ENCODE measurements around the gene PCDHA10. TPM values are rescaled to one million over a fixed set of nuclear protein-coding genes. Genes with fewer than 3 reads are reported as not detected.
"Not testable (repeated sequence)": the region's sequence is repeated elsewhere in the genome, so short reads cannot be mapped to it uniquely, and the experiment has no call there.

The PCDHA10 gene, protein sequence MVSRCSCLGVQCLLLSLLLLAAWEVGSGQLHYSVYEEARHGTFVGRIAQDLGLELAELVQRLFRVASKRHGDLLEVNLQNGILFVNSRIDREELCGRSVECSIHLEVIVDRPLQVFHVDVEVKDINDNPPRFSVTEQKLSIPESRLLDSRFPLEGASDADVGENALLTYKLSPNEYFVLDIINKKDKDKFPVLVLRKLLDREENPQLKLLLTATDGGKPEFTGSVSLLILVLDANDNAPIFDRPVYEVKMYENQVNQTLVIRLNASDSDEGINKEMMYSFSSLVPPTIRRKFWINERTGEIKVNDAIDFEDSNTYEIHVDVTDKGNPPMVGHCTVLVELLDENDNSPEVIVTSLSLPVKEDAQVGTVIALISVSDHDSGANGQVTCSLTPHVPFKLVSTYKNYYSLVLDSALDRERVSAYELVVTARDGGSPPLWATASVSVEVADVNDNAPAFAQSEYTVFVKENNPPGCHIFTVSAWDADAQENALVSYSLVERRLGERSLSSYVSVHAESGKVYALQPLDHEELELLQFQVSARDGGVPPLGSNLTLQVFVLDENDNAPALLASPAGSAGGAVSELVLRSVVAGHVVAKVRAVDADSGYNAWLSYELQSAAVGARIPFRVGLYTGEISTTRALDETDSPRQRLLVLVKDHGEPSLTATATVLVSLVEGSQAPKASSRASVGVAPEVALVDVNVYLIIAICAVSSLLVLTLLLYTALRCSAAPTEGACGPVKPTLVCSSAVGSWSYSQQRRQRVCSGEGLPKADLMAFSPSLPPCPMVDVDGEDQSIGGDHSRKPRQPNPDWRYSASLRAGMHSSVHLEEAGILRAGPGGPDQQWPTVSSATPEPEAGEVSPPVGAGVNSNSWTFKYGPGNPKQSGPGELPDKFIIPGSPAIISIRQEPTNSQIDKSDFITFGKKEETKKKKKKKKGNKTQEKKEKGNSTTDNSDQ
- not detected for total RNA-seq
- polyA plus RNA-seq, result not detected

DNA sequence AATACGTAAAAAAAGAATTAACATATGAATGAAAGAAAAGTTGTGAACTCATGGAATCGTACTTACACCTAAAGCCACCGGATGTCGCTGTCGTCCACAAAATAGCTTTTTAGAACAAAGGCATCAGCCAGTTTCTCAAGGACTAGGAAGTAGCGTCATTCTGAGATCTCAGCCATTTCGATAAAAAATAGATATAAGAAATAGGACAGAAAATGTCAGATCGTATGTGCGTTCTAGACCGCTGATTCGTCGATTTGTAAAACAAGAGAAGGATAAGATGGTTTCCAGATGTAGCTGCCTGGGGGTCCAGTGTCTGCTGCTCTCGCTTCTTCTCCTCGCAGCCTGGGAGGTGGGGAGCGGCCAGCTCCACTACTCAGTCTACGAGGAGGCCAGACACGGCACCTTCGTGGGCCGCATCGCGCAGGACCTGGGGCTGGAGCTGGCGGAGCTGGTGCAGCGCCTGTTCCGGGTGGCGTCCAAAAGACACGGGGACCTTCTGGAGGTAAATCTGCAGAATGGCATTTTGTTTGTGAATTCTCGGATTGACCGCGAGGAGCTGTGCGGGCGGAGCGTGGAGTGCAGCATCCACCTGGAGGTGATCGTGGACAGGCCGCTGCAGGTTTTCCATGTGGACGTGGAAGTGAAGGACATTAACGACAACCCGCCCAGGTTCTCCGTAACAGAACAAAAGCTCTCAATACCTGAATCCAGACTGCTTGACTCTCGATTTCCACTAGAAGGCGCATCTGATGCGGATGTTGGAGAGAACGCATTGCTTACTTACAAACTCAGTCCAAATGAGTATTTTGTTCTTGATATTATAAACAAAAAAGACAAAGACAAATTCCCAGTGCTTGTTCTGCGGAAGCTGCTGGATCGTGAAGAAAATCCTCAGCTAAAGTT is at the start of gene PCDHA10:
TSS of gene PCDHA10 (plus strand) at position 126 of the 903 bp plus-strand sequence. CDS start at position 278, 152 bp downstream.
- Histone ChIP-seq H3K9me3 (ENCODE audit: control insufficient read depth in 1 of 2, low read length in 2 of 2) (no peaks in the 10 kb centered on the region), H3K27me3 (ENCODE audit: insufficient read depth, low read length) (no peaks in the 10 kb centered on the region), H3K36me3 (ENCODE audit: insufficient read depth, low read length) (no peaks in the 10 kb centered on the region), H3K4me1 (ENCODE audit: insufficient read depth, low read length) (no peaks in the 10 kb centered on the region), H3K4me3 (ENCODE audit: low read length in 2 of 2) (no peak within 1 kb of the TSS), H3K27ac (ENCODE audit: low read depth, low read length) (no peak within 1 kb of the TSS)
- Mint-ChIP-seq H3K36me3 (no peaks in the 10 kb centered on the region), H3K4me1 (no peaks in the 10 kb centered on the region), H3K27me3 (peaks cover 4 to 8% of the 10 kb centered on the region in 2 donors), H3K4me3 (no peak within 1 kb of the TSS), H3K9me3 (peaks cover 6 to 31% (median 13%) of the 10 kb centered on the region in 8 donors), H3K27ac (no peak within 1 kb of the TSS)
- ChIA-PET POLR2A (ENCODE audit: partially characterized antibody) (no interaction called here), CTCF (ENCODE audit: partially characterized antibody) (no interaction called here)
- no peak for DNase-seq
- intact Hi-C loops (cut with micrococcal nuclease), result no loop called here

DNA sequence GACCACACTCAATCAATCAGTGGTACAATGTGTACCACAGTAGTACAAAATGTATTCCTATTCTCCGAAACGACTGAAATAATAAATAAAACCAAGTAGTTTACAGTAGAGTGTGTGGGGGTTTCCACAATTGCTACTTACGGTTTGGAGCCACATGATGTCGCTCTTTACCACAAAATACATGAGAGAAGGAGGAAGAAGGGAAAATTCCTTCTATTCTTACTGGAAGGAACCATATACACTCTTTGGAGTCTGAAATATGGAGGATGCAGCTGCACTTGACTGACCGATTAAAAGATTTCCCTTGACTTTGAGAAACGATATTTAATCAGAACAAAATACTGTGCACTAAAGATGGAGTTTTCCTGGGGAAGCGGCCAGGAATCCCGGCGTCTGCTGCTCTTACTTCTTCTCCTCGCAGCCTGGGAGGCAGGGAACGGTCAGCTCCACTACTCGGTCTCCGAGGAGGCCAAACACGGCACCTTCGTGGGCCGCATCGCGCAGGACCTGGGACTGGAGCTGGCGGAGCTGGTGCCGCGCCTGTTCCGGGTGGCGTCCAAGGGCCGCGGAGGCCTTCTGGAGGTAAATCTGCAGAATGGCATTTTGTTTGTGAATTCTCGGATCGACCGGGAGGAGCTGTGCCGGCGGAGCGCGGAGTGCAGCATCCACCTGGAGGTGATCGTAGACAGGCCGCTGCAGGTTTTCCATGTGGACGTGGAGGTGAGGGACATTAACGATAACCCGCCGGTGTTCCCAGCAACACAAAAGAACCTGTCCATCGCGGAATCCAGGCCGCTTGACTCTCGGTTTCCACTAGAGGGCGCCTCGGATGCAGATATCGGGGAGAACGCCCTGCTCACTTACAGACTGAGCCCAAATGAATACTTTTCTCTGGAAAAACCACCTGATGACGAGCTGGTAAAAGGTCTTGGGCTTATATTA is 48.6 kb upstream of the PCDHA10 start, which contains the start of gene PCDHA4:
TSS of gene PCDHA4 (plus strand) at position 235 of the 942 bp plus-strand sequence.
- Mint-ChIP-seq H3K4me3 (peak within 1 kb of the TSS in 1 of 8 donors; percentile 13), H3K4me1 (no peaks in the 10 kb centered on the region), H3K36me3 (peaks cover 7 to 9% of the 10 kb centered on the region in 2 donors), H3K27me3 (peaks cover 7 to 18% of the 10 kb centered on the region in 2 donors), H3K27ac (no peak within 1 kb of the TSS), H3K9me3 (peaks cover 3 to 78% (median 47%) of the 10 kb centered on the region in 8 donors)
- Histone ChIP-seq H3K9me3 (ENCODE audit: control insufficient read depth in 1 of 2, low read length in 2 of 2) (no peaks in the 10 kb centered on the region), H3K4me3 (ENCODE audit: low read length in 2 of 2) (no peak within 1 kb of the TSS), H3K36me3 (ENCODE audit: insufficient read depth, low read length) (no peaks in the 10 kb centered on the region), H3K27ac (ENCODE audit: low read depth, low read length) (no peak within 1 kb of the TSS), H3K27me3 (ENCODE audit: insufficient read depth, low read length) (no peaks in the 10 kb centered on the region), H3K4me1 (ENCODE audit: insufficient read depth, low read length) (no peaks in the 10 kb centered on the region)
- POLR2A ChIA-PET (ENCODE audit: partially characterized antibody), result no interaction called here
- CTCF ChIA-PET (ENCODE audit: partially characterized antibody), result interaction anchor here (0.9 kb wide), 1 partner anchor 9 kb away, joined by 3 read pairs; no protein-coding TSS in a partner anchor
- DNase-seq, result no peak
- intact Hi-C loops (cut with micrococcal nuclease), result no loop called here

DNA sequence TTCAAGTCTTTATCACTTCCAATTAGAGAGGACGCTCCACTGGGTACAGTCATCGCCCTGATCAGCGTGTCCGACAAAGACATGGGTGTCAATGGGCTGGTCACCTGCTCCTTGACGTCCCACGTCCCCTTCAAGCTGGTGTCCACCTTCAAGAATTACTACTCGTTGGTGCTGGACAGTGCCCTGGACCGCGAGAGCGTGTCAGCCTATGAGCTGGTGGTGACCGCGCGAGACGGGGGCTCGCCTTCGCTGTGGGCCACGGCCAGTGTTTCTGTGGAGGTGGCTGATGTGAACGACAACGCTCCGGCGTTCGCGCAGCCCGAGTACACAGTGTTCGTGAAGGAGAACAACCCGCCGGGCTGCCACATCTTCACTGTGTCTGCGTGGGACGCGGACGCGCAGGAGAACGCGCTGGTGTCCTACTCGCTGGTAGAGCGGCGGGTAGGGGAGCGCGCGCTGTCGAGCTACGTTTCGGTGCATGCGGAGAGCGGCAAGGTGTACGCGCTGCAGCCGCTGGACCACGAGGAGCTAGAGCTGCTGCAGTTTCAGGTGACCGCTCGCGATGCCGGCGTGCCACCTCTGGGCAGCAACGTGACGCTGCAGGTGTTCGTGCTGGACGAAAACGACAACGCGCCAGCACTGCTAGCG is 47.3 kb upstream of the PCDHA10 start:
- peaks cover 3 to 82% (median 53%) of the 10 kb centered on the region in 8 donors for H3K9me3 Mint-ChIP-seq
- H3K4me1 ChIP-seq (ENCODE audit: insufficient read depth, low read length); H3K4me3 Mint-ChIP-seq; H3K4me1 Mint-ChIP-seq; H3K27ac ChIP-seq (ENCODE audit: low read depth, low read length); DNase-seq; H3K36me3 ChIP-seq (ENCODE audit: insufficient read depth, low read length); H3K9me3 ChIP-seq (ENCODE audit: control insufficient read depth in 1 of 2, low read length in 2 of 2); H3K27me3 ChIP-seq (ENCODE audit: insufficient read depth, low read length); H3K27ac Mint-ChIP-seq; POLR2A ChIA-PET (ENCODE audit: partially characterized antibody); intact Hi-C loops (cut with micrococcal nuclease); H3K4me3 ChIP-seq (ENCODE audit: low read length in 2 of 2): not testable (repeated sequence)
- H3K27me3 Mint-ChIP-seq, result peaks cover 7 to 18% of the 10 kb centered on the region in 2 donors
- H3K36me3 Mint-ChIP-seq, result peaks cover 7 to 13% of the 10 kb centered on the region in 2 donors
- CTCF ChIA-PET (ENCODE audit: partially characterized antibody), result interaction anchor here (0.9 kb wide), 1 partner anchor 8 kb away, joined by 3 read pairs; no protein-coding TSS in a partner anchor

DNA sequence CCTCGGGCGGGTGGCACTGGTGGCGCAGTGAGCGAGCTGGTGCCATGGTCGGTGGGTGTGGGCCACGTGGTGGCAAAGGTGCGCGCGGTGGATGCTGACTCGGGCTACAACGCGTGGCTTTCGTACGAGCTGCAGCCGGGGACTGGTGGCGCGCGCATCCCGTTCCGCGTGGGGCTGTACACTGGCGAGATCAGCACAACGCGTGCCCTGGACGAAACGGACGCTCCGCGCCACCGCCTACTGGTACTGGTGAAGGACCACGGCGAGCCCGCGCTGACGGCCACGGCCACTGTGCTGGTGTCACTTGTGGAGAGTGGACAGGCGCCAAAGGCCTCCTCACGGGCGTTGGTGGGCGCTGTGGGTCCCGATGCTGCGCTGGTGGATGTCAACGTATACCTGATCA is 46.8 kb upstream of the PCDHA10 start:
- intact Hi-C loops (cut with micrococcal nuclease), result no loop called here
- no peak for DNase-seq
- ChIA-PET POLR2A (ENCODE audit: partially characterized antibody) (no interaction called here), CTCF (ENCODE audit: partially characterized antibody) (no interaction called here)
- no peaks in the 10 kb centered on the region for H3K36me3 ChIP-seq (ENCODE audit: insufficient read depth, low read length)
- no peak overlapping the region for H3K4me3 Mint-ChIP-seq
- H3K36me3 Mint-ChIP-seq, result peaks cover 3 to 10% of the 10 kb centered on the region in 2 donors
- H3K4me1 Mint-ChIP-seq, result no peaks in the 10 kb centered on the region
- H3K27me3 ChIP-seq (ENCODE audit: insufficient read depth, low read length), result no peaks in the 10 kb centered on the region
- no peak overlapping the region for H3K27ac ChIP-seq (ENCODE audit: low read depth, low read length)
- peaks cover 3 to 77% (median 49%) of the 10 kb centered on the region in 8 donors for H3K9me3 Mint-ChIP-seq
- H3K27me3 Mint-ChIP-seq, result peaks cover 7 to 15% of the 10 kb centered on the region in 2 donors
- no peaks in the 10 kb centered on the region for H3K9me3 ChIP-seq (ENCODE audit: control insufficient read depth in 1 of 2, low read length in 2 of 2)
- H3K4me3 ChIP-seq (ENCODE audit: low read length in 2 of 2), result no peak overlapping the region
- H3K27ac Mint-ChIP-seq, result no peak overlapping the region
- no peaks in the 10 kb centered on the region for H3K4me1 ChIP-seq (ENCODE audit: insufficient read depth, low read length)

DNA sequence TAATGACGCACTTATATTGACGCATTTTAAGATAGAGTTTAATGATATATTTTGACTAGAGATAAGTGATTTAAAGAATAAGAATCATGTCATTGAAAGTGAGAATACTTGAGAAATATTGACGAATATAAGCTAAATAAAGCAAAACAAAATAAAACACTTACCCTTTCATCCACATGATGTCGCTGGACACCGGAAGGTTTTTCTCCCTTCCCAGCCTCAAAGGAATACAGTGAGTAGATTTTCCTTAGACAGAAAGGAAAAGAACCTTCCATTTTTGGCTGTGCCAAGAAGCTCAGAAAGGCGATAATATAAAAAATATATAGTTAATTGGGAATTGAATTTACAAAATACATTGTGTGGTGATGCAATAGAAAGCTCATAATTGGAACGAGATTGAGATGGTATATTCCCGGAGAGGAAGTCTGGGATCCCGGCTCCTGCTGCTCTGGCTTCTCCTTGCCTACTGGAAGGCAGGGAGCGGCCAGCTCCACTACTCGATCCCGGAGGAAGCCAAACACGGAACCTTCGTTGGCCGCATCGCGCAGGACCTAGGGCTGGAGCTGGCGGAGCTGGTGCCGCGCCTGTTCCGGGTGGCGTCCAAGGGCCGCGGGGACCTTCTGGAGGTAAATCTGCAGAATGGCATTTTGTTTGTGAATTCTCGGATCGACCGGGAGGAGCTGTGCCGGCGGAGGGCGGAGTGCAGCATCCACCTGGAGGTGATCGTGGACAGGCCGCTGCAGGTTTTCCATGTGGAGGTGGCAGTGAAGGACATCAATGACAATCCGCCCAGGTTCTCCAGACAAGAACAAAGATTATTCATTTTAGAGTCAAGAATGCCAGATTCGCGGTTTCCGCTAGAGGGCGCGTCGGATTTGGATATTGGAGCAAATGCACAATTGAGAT is 34.1 kb upstream of the PCDHA10 start, which contains the start of gene PCDHA5:
TSS of gene PCDHA5 (plus strand) at position 239 of the 906 bp plus-strand sequence.
- intact Hi-C loops (cut with micrococcal nuclease), result no loop called here
- DNase-seq, result no peak
- no peaks in the 10 kb centered on the region for H3K36me3 Mint-ChIP-seq
- Histone ChIP-seq H3K9me3 (ENCODE audit: control insufficient read depth in 1 of 2, low read length in 2 of 2) (no peaks in the 10 kb centered on the region), H3K36me3 (ENCODE audit: insufficient read depth, low read length) (no peaks in the 10 kb centered on the region), H3K4me3 (ENCODE audit: low read length in 2 of 2) (no peak within 1 kb of the TSS), H3K27ac (ENCODE audit: low read depth, low read length) (no peak within 1 kb of the TSS), H3K27me3 (ENCODE audit: insufficient read depth, low read length) (no peaks in the 10 kb centered on the region), H3K4me1 (ENCODE audit: insufficient read depth, low read length) (no peaks in the 10 kb centered on the region)
- no peaks in the 10 kb centered on the region for H3K4me1 Mint-ChIP-seq
- CTCF ChIA-PET (ENCODE audit: partially characterized antibody), result no interaction called here
- POLR2A ChIA-PET (ENCODE audit: partially characterized antibody), result no interaction called here
- peaks cover 0 to 49% (median 21%) of the 10 kb centered on the region in 8 donors for H3K9me3 Mint-ChIP-seq
- no peak within 1 kb of the TSS for H3K27ac Mint-ChIP-seq
- H3K4me3 Mint-ChIP-seq, result no peak within 1 kb of the TSS
- peaks cover 2 to 5% of the 10 kb centered on the region in 2 donors for H3K27me3 Mint-ChIP-seq

All from CD4-positive, alpha-beta memory T cell (primary cell).